Endodermal cell (in vitro differentiated cells): ENCODE results near the gene CR1L. TPM values are rescaled to one million over a fixed set of nuclear protein-coding genes. Genes with fewer than 3 reads are reported as not detected.
"Not testable (repeated sequence)": the region's sequence is repeated elsewhere in the genome, so short reads cannot be mapped to it uniquely, and the experiment has no call there.

Experiments
- DNase-seq: peaks from one replicate; pipeline ENCODE4 v3.0.0-alpha.2; 2017
- H3K27ac ChIP-seq: 2 replicates; pipeline ENCODE4 v1.5.1; 2013; ENCODE audit warnings: mild to moderate bottlenecking, low read depth, low read length, moderate library complexity
- H3K27me3 ChIP-seq: 2 replicates; pipeline ENCODE4 v1.6.1; 2013; ENCODE audit warnings: mild to moderate bottlenecking, low read length, moderate library complexity; ENCODE audit not compliant: insufficient read depth, control insufficient read depth, poor library complexity, severe bottlenecking
- H3K36me3 ChIP-seq: 2 replicates; pipeline ENCODE4 v1.7.0; 2013; ENCODE audit warnings: mild to moderate bottlenecking, low read length, moderate library complexity; ENCODE audit not compliant: control insufficient read depth, insufficient read depth
- H3K4me1 ChIP-seq: one replicate; pipeline ENCODE4 v1.7.0; 2013; ENCODE audit warnings: low read length; ENCODE audit not compliant: control insufficient read depth, insufficient read depth
- H3K4me3 ChIP-seq: 2 replicates; pipeline ENCODE4 v1.5.1; 2013; ENCODE audit warnings: mild to moderate bottlenecking, low read length, moderate library complexity
- H3K9ac ChIP-seq: 2 replicates; pipeline ENCODE4 v1.6.1; 2013; ENCODE audit warnings: mild to moderate bottlenecking, low read length, moderate library complexity; ENCODE audit not compliant: poor library complexity, severe bottlenecking; ENCODE audit errors: extremely low read depth
- H3K9me3 ChIP-seq: 2 replicates; pipeline ENCODE4 v1.6.1; 2013; ENCODE audit warnings: mild to moderate bottlenecking, low read length, moderate library complexity; ENCODE audit not compliant: control insufficient read depth
- H3K27ac Mint-ChIP-seq: 2 replicates; pipeline ENCODE4 v1.8.0; 2020; ENCODE audit warnings: mixed read lengths
- H3K27me3 Mint-ChIP-seq: 2 replicates; pipeline ENCODE4 v1.8.0; 2021; ENCODE audit warnings: mild to moderate bottlenecking, mixed read lengths; ENCODE audit not compliant: insufficient read depth
- H3K36me3 Mint-ChIP-seq: 2 replicates; pipeline ENCODE4 v1.8.0; 2020; ENCODE audit warnings: low read depth, mixed read lengths
- H3K4me1 Mint-ChIP-seq: 2 replicates; pipeline ENCODE4 v1.8.0; 2020; ENCODE audit warnings: mixed read lengths
- H3K4me3 Mint-ChIP-seq: 2 replicates; pipeline ENCODE4 v1.8.0; 2020; ENCODE audit warnings: mild to moderate bottlenecking, moderate library complexity, mixed read lengths
- H3K9me3 Mint-ChIP-seq: 2 replicates; pipeline ENCODE4 v1.8.0; 2020; ENCODE audit warnings: mild to moderate bottlenecking, mixed read lengths
- WGBS, 2 experiments: methylation state at CpG; one replicate each; pipeline versions ENCODE4 v1.1.5 to v1.1.7; 2013; ENCODE audit warnings: missing lambda C conversion rate in 2 of 2, mixed read lengths in 1 of 2; ENCODE audit not compliant: insufficient coverage in 1 of 2, insufficient read length in 1 of 2; 5-methylcytosine and 5-hydroxymethylcytosine counted together
- total RNA-seq, 2 donors: library from RNA; stranded (reverse); fragmentation: NEBNext Ultra II Directional in 1 of 2; extraction: Animal tissue kit (Norgen Biotek cat#: 25700) in 1 of 2; gene quantifications; 2 replicates in 1 of 2; 3 replicates in 1 of 2; pipeline ENCODE4 v1.2.1, GENCODE V29; 2021
- TF ChIP-seq, protein P1 (sequence below): fragments of 200-600 bp; sonication (generic); conservative IDR thresholded peaks from 2 replicates; pipeline ENCODE4 v1.5.0; 2021; ENCODE audit warnings: antibody characterized with exemption, mild to moderate bottlenecking

Gene CR1L
- total RNA-seq, 2 donors from 2014 or later: 1.9 TPM; not detected in 1

DNA sequence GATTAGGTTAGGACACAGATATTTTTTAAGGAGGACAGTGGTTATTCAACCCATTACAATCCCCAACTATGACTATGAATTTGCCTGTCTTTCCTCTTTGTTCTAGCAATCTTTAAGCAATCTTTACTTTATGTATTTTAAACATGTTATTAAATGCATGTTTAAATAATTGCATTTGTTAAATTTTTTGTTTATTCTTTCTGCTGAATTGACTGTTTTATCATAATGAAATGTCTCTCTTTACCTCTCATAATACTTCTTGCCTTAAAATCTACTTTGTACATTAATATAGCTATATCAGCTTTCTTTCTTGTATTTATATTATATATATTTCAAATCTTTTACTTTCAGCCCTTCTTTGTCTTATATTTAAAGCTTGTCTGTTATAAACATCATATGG, 46.1 kb downstream of the CR1L start:
- no peaks in the 10 kb centered on the region for H3K9me3 ChIP-seq
- H3K27ac ChIP-seq: no peak overlapping the region
- no peaks in the 10 kb centered on the region for H3K36me3 ChIP-seq
- no peak overlapping the region for H3K27ac Mint-ChIP-seq
- no peaks in the 10 kb centered on the region for H3K4me1 ChIP-seq
- H3K4me3 Mint-ChIP-seq: no peak overlapping the region
- H3K36me3 Mint-ChIP-seq: no peaks in the 10 kb centered on the region
- H3K9me3 Mint-ChIP-seq: no peaks in the 10 kb centered on the region
- DNase-seq: no peak
- no peaks in the 10 kb centered on the region for H3K4me1 Mint-ChIP-seq
- TF ChIP-seq, protein P1, sequence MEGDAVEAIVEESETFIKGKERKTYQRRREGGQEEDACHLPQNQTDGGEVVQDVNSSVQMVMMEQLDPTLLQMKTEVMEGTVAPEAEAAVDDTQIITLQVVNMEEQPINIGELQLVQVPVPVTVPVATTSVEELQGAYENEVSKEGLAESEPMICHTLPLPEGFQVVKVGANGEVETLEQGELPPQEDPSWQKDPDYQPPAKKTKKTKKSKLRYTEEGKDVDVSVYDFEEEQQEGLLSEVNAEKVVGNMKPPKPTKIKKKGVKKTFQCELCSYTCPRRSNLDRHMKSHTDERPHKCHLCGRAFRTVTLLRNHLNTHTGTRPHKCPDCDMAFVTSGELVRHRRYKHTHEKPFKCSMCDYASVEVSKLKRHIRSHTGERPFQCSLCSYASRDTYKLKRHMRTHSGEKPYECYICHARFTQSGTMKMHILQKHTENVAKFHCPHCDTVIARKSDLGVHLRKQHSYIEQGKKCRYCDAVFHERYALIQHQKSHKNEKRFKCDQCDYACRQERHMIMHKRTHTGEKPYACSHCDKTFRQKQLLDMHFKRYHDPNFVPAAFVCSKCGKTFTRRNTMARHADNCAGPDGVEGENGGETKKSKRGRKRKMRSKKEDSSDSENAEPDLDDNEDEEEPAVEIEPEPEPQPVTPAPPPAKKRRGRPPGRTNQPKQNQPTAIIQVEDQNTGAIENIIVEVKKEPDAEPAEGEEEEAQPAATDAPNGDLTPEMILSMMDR: no peak
- H3K4me3 ChIP-seq: no peak overlapping the region
- no peak overlapping the region for H3K9ac ChIP-seq
- no peaks in the 10 kb centered on the region for H3K27me3 Mint-ChIP-seq
- no peaks in the 10 kb centered on the region for H3K27me3 ChIP-seq

DNA sequence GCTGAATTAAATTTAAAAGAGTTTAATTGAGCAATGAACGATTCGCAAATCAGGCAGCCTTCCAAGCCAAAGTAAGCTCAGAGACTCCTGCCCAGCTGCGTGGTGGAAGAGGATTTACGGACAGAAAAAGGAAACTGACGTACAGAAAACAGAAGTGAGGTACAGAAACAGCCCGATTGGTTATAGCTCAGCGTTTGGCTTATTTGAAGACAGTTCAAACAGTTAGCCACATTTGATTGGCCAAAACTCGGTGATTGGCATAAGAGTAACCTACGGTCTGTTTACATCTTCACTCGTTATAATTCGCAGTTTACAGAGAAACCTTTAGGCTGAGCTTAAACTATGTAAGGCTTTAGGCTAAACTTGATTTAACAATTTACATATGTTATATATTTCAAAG, 46.9 kb downstream of the CR1L start:
- TF ChIP-seq, protein P1: no peak
- DNase-seq: no peak
- Mint-ChIP-seq H3K27ac (no peak overlapping the region), H3K4me1 (no peaks in the 10 kb centered on the region), H3K4me3 (no peak overlapping the region), H3K36me3 (no peaks in the 10 kb centered on the region), H3K9me3 (no peaks in the 10 kb centered on the region), H3K27me3 (no peaks in the 10 kb centered on the region)
- H3K9ac ChIP-seq: no peak overlapping the region
- H3K27me3 ChIP-seq: no peaks in the 10 kb centered on the region
- H3K9me3 ChIP-seq: no peaks in the 10 kb centered on the region
- H3K27ac ChIP-seq: no peak overlapping the region
- H3K36me3 ChIP-seq: no peaks in the 10 kb centered on the region
- H3K4me3 ChIP-seq: no peak overlapping the region
- 92 to 98% methylated on average over 11 of the region's 11 CpGs for WGBS, 2 experiments
- no peaks in the 10 kb centered on the region for H3K4me1 ChIP-seq

DNA sequence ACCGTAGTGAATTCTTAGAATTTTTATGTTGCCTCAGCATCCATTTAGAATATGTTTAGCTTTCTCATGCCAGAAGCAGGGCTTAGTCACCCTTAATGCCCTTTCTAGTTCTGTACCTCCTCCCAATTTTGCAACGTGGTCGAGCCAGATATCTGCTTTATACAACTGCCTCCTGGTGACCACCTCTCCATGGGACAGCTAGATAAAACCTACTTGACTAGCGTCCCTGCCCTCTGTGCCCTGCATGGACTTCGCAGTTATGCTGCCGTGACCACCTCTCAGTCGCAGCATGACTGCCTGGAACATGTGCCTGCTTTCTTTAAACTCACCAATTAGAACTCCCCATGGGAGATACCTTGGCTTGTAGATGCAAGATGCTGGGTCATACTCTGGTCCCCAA, 47.4 kb downstream of the CR1L start:
- not testable (repeated sequence) for H3K27me3 Mint-ChIP-seq, H3K4me3 Mint-ChIP-seq, H3K9ac ChIP-seq, H3K4me3 ChIP-seq, H3K27ac Mint-ChIP-seq, H3K36me3 Mint-ChIP-seq, H3K27ac ChIP-seq, H3K27me3 ChIP-seq, DNase-seq, H3K4me1 ChIP-seq, H3K9me3 Mint-ChIP-seq, H3K4me1 Mint-ChIP-seq, H3K36me3 ChIP-seq, H3K9me3 ChIP-seq
- WGBS, 2 experiments: 91 to 92% methylated on average over 2 to 7 of the region's 7 CpGs

DNA sequence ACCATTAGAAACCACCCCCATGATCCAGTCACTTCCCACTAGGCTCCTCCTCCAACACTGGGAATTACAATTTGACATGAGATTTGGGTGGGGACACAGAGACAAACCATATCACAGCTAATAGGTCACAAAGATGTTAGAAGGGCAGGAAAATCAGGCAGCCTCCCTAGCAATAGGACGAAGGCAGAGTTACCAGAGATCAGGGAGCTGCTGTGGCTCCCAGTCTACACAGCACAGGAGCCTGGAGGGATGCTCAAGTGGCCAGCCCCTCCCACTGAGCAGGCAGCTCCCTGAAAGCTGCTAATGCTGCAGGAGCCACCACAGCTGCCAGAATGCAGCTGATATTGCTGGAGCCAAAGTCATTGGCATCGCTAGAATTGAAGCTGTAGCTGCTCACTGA, 51.0 kb downstream of the CR1L start:
- Mint-ChIP-seq H3K36me3 (no peaks in the 10 kb centered on the region), H3K27ac (no peak overlapping the region), H3K4me3 (no peak overlapping the region), H3K27me3 (no peaks in the 10 kb centered on the region), H3K9me3 (no peaks in the 10 kb centered on the region), H3K4me1 (no peaks in the 10 kb centered on the region)
- H3K9ac ChIP-seq: no peak overlapping the region
- DNase-seq: no peak
- H3K27ac ChIP-seq: no peak overlapping the region
- TF ChIP-seq, protein P1: no peak
- H3K4me1 ChIP-seq: no peaks in the 10 kb centered on the region
- no peaks in the 10 kb centered on the region for H3K27me3 ChIP-seq
- H3K4me3 ChIP-seq: no peak overlapping the region
- WGBS, 2 experiments: 83 to 92% methylated on average over 1 to 2 of the region's 2 CpGs
- H3K36me3 ChIP-seq: no peaks in the 10 kb centered on the region
- no peaks in the 10 kb centered on the region for H3K9me3 ChIP-seq
